BJ (cell line): ENCODE data around the gene CEP95. TPM values are rescaled to one million over a fixed set of nuclear protein-coding genes. Genes with fewer than 3 reads are reported as not detected.
"Not testable (repeated sequence)": the region's sequence is repeated elsewhere in the genome, so short reads cannot be mapped to it uniquely, and the experiment has no call there.

ENCODE experiments used
- CTCF ChIA-PET: fragments of 350-600 bp; formaldehyde crosslinking; extraction: SDS; loops from one replicate; lab custom pipeline; 2021; ENCODE audit warnings: antibody characterized with exemption, inconsistent platforms; lab: Yijun Ruan, JAX
- POLR2A ChIA-PET: fragments of 300-600 bp; sonication (Branson Sonifier 250); formaldehyde crosslinking; extraction: SDS; loops from one replicate; lab custom pipeline; 2021; ENCODE audit warnings: antibody characterized with exemption; lab: Charles Lee
- DNase-seq: peaks from one replicate; pipeline ENCODE4 v3.0.0-alpha.2; 2011; ENCODE audit warnings: low read depth
- H3K27me3 ChIP-seq: 2 replicates; pipeline ENCODE4 v1.6.0; 2011; ENCODE audit warnings: low read length; ENCODE audit not compliant: control insufficient read depth, insufficient read depth
- H3K36me3 ChIP-seq: 2 replicates; pipeline ENCODE4 v1.5.1; 2011; ENCODE audit warnings: low read length; ENCODE audit not compliant: control insufficient read depth, insufficient read depth
- H3K4me3 ChIP-seq: 2 replicates; pipeline ENCODE4 v1.5.1; 2011; ENCODE audit warnings: low read depth, mild to moderate bottlenecking, control low read depth, low read length
- CTCF ChIP-seq: IDR thresholded peaks from 2 replicates; pipeline ENCODE4 v1.5.1; 2011; ENCODE audit warnings: low read depth, mild to moderate bottlenecking, control low read depth, inconsistent platforms, low read length, moderate library complexity; ENCODE audit not compliant: insufficient read depth
- polyA plus RNA-seq: library from polyadenylated mRNA; depleted of rRNA; stranded (reverse); fragments of >200 nt; gene quantifications from 2 replicates; pipeline ENCODE4 v1.2.3, GENCODE V29; 2011

The CEP95 gene
- polyA plus RNA-seq, 1 experiment = 17.6 TPM

GRCh38 chr17:64574646-64575045, 67.9 kb downstream of the CEP95 start:
- peaks cover 14% of the 10 kb centered on the region for H3K36me3 ChIP-seq
- H3K4me3 ChIP-seq = no peak overlapping the region
- TF ChIP-seq CTCF = no peak
- no peak for DNase-seq
- POLR2A ChIA-PET = no interaction called here
- no peaks in the 10 kb centered on the region for H3K27me3 ChIP-seq
- CTCF ChIA-PET = interaction anchor here (0.7 to 1.7 kb wide), 3 partner anchors 10 to 272 kb away, joined by 3 to 6 read pairs (median 3); no protein-coding TSS in a partner anchor

- DNase-seq = no peak
- ChIA-PET POLR2A (no interaction called here), CTCF (interaction anchor here (0.6 to 1.7 kb wide), 5 partner anchors 10 to 78 kb away, joined by 3 to 6 read pairs (median 3); partner anchors contain the start of gene POLG2)
- Histone ChIP-seq H3K27me3 (no peaks in the 10 kb centered on the region), H3K36me3 (peaks cover 13% of the 10 kb centered on the region), H3K4me3 (no peak overlapping the region)
- TF ChIP-seq CTCF = no peak
These were observed 68.7 kb downstream of the CEP95 start for GRCh38 chr17:64575431-64575830.

- DNase-seq, H3K36me3 ChIP-seq, CTCF ChIA-PET, H3K27me3 ChIP-seq, H3K4me3 ChIP-seq, POLR2A ChIA-PET: not testable (repeated sequence)
These were observed 70.2 kb downstream of the CEP95 start for GRCh38 chr17:64577025-64577424.

- POLR2A ChIA-PET = no interaction called here
- DNase-seq = no peak
- Histone ChIP-seq H3K4me3 (no peak overlapping the region), H3K36me3 (peaks cover 10% of the 10 kb centered on the region), H3K27me3 (no peaks in the 10 kb centered on the region)
- TF ChIP-seq CTCF = no peak
- CTCF ChIA-PET = no interaction called here
These were observed 73.1 kb downstream of the CEP95 start for GRCh38 chr17:64579917-64580316.

GRCh38 chr17:64580384-64581315, 73.9 kb downstream of the CEP95 start:
- TF ChIP-seq CTCF = no peak
- no peak for DNase-seq
- H3K27me3 ChIP-seq = no peaks in the 10 kb centered on the region
- H3K4me3 ChIP-seq = no peak overlapping the region
- CTCF ChIA-PET = no interaction called here
- H3K36me3 ChIP-seq = peaks cover 10% of the 10 kb centered on the region
- POLR2A ChIA-PET = no interaction called here
